Skin epidermis (tissue), 12 donors: ENCODE data around the gene CSNK1G1.
A peak's percentile ranks its signal among the peaks of the same experiment; 100 is the strongest.
"Not testable (repeated sequence)": the region's sequence is repeated elsewhere in the genome, so short reads cannot be mapped to it uniquely, and the experiment has no call there.

Experiments used
- H3K27ac ChIP-seq, 21 experiments: fragments of 200-600 bp; sonication (generic) in 11 of 21; one replicate each; pipeline ENCODE4 v1.5.0; 2020; ENCODE audit warnings: mild to moderate bottlenecking in 3 of 21, inconsistent platforms in 2 of 21, moderate library complexity in 2 of 21
- H3K4me3 ChIP-seq, 7 experiments: fragments of 200-600 bp; sonication (generic) in 2 of 7; one replicate each; pipeline ENCODE4 v1.5.0; 2020; ENCODE audit warnings: inconsistent platforms in 2 of 7, mild to moderate bottlenecking in 2 of 7, moderate library complexity in 1 of 7

Gene CSNK1G1

GRCh38 chr15:64310036-64310435, 45.9 kb downstream of the CSNK1G1 start:
- Histone ChIP-seq H3K4me3 (no peak overlapping the region), H3K27ac (no peak overlapping the region)

DNA sequence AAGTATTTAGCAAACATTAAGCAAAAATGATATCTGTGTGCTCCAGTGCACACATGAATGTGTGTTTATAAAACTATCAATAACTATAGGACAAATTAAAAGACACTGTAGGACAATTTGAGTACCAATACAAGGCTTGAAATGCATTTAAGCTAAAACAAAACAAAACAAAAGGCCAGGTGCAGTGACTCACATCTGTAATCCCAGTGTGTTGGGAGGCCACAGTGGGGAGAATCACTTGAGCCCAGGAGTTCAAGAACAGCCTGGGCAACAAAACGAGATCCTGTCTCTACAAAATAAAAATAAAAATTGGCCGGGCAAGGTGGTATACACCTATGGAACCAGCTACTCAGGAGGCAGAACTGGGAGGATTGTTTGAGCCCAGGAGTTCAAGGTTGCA, 50.7 kb downstream of the CSNK1G1 start:
- Histone ChIP-seq H3K27ac (no peak overlapping the region), H3K4me3 (no peak overlapping the region)

DNA sequence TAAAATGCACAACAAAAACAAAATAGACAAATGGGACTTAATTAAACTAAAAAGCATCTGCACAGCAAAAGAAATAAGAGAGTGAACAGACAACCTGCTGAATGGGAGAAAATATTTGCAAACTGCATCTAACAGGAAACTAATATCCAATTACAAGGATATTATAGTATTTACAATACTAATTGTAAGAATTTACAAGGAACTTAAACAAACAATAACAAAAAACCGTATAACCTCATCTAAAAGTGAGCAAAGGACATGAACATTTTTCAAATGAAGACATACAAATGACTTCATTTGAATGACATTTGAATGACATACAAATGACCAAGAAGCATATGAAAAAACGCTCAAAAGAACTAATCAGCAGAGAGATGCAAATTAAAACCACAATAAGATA, 66.4 kb downstream of the CSNK1G1 start:
- no peak overlapping the region for H3K27ac ChIP-seq

GRCh38 chr15:64288999-64289398, 67.0 kb downstream of the CSNK1G1 start:
- Histone ChIP-seq H3K4me3 (no peak overlapping the region), H3K27ac (no peak overlapping the region)

More for the DNA sequence above, 66.4 kb downstream of the CSNK1G1 start:
- H3K4me3 ChIP-seq, result no peak overlapping the region

DNA sequence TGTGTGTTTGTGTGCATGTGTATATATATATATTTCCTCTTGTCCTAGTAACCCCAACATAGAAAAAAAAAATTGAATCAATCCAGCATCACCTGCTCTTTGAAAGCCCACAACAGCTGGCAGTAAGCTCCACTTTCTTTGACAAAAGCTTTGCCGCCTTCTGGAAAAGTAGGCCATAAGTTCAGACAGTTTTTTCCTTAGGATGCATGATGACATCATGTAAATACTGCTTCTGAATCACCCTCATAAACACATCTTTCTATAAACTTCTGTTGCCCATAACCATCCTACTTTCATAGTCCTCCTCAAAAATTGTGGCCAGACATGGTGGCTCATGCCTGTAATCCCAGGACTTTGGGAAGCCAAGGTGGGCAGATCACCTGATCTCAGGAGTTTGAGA, 67.4 kb downstream of the CSNK1G1 start:
- H3K27ac ChIP-seq, result no peak overlapping the region
- no peak overlapping the region for H3K4me3 ChIP-seq

DNA sequence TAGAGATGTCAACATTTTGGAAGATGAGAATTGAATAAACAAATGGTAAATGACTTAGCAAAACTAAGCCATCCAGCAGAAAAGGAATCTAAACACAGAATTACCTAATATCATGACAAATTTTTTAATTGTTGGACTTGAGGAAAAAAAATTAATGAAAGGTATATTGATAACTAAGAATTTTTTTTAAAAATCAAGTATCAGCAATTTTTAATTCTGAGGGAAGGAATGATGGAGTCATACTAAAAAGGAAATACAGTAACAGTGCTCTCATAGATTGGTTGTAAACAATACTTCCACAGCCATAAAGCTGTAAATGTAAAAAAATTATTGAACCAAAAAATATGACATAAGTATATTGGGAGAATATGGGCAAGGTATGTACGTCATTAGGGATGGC, 68.0 kb downstream of the CSNK1G1 start:
- no peak overlapping the region for H3K4me3 ChIP-seq
- no peak overlapping the region for H3K27ac ChIP-seq

GRCh38 chr15:64286473-64286872, 69.5 kb downstream of the CSNK1G1 start:
- Histone ChIP-seq H3K27ac (no peak overlapping the region), H3K4me3 (no peak overlapping the region)

DNA sequence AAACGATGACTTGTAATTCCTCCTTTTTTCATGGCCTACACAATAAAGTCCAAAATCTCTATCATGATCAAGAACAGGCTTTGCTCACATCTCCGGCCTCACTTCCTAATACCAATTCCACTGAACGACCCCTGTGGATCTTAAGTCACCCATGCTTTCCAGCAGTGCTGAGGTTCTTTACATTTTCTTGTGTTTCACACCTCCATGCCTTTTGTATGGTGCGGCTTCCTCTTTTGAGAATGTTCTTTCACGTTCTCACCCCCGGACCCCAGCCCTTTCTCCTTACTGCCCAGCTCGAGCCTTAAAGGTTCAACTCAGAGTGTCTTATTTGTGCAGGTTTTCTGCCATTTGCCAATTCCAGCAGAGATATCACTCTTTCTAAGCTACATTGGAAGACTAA, 70.1 kb downstream of the CSNK1G1 start:
- H3K27ac ChIP-seq, result no peak overlapping the region
- H3K4me3 ChIP-seq, result no peak overlapping the region

- Histone ChIP-seq H3K27ac (no peak overlapping the region), H3K4me3 (no peak overlapping the region)
Observed at GRCh38 chr15:64285150-64285549, 70.8 kb downstream of the CSNK1G1 start.

GRCh38 chr15:64284042-64284441, 71.9 kb downstream of the CSNK1G1 start:
- no peak overlapping the region for H3K27ac ChIP-seq
- H3K4me3 ChIP-seq, result no peak overlapping the region

DNA sequence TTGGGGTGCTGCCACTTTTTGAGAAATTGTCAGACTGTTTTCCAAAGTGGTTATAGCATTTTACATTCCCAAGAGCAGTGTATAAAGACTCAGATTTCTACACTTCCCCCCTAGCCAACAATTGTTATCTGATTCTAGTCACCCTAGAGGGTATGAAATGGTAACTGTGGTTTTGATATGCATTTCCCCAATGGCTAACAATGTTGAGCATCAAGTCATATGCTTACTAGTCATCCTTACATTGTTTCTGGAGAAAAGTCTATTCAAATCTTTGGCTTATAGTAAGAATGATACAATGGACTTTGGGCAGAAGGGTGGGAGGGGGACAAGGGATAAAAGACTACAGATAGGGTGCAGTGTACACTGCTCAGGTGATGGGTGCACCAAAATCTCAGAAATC, 73.3 kb downstream of the CSNK1G1 start:
- Histone ChIP-seq H3K27ac (no peak overlapping the region), H3K4me3 (no peak overlapping the region)

GRCh38 chr15:64279131-64279530, 76.8 kb downstream of the CSNK1G1 start:
- H3K27ac ChIP-seq, result no peak overlapping the region
- H3K4me3 ChIP-seq, result no peak overlapping the region

DNA sequence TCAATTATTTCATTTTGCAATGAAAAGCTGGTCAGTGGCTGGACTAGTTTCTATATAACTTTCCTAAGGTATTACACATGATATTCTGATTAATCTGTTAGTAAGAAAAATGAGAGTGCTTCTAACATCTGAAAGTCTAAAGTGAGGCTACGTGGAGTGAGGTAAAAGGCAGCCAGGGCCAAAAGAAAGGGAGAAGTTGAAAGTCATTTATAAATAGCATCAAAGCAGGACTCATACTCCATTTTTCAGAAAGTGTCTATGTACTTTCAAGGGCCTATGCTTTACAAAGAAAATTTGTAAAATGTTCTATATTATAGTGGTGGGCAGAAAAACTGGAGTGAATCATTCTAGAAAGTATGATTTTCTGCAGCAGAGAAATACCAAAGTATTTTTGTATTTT, 80.0 kb downstream of the CSNK1G1 start:
- Histone ChIP-seq H3K27ac (no peak overlapping the region), H3K4me3 (no peak overlapping the region)

DNA sequence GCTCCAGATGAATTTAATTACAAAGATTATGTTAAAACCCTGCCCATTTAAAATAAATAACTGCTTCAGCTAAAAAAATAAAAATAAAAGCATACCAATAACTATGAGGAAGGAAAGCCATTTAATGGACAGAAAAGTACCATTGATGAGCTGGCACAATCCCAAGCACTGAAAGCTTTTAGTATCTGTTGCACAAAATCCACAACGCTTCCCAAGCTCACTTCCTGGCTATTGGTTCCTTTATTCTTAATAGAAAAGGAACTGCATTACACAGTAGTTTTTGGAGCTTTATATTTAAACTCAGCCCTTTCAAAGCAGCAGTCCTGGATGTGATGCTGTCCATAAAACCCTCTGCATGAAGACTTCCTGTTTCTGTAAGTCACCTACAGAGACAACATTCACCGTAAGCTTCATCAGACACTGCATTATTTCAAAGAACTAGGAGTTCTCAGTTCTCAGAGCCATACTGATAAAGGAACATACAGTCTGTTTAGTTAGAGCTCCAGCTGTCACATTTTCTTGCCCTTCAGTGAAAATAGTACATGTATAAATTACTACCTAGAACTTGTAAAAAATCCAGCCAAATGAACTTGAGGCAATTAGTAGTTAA, 81.5 kb downstream of the CSNK1G1 start:
- Histone ChIP-seq H3K27ac (peak overlapping the region in 1 of 21 experiments; percentile 20), H3K4me3 (no peak overlapping the region)

- Histone ChIP-seq H3K4me3 (no peak overlapping the region), H3K27ac (no peak overlapping the region)
Observed at GRCh38 chr15:64267331-64267973, 88.5 kb downstream of the CSNK1G1 start.

DNA sequence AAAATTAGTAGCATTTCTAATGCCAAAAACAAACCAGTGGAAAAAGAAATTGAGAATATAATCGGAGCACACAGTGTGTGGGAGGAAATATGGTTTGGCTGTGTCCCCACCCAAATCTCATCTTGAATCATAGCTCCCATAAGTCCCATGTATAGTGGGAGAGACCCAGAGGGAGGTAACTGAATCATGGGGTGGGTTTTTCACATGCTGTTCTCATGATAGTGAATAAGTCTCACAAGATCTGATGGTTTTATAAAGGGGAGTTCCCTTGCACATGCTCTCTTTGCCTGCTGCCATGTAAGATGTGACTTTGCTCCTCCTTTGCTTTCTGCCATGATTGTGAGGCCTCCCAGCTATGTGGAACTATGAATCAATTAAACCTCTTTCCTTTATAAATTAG, 90.8 kb downstream of the CSNK1G1 start:
- H3K27ac ChIP-seq, result not testable (repeated sequence)

GRCh38 chr15:64264502-64264901, 91.5 kb downstream of the CSNK1G1 start:
- no peak overlapping the region for H3K4me3 ChIP-seq
- peak overlapping the region in 1 of 21 experiments; percentile 1 for H3K27ac ChIP-seq

More for the DNA sequence above, 90.8 kb downstream of the CSNK1G1 start:
- H3K4me3 ChIP-seq, result not testable (repeated sequence)

DNA sequence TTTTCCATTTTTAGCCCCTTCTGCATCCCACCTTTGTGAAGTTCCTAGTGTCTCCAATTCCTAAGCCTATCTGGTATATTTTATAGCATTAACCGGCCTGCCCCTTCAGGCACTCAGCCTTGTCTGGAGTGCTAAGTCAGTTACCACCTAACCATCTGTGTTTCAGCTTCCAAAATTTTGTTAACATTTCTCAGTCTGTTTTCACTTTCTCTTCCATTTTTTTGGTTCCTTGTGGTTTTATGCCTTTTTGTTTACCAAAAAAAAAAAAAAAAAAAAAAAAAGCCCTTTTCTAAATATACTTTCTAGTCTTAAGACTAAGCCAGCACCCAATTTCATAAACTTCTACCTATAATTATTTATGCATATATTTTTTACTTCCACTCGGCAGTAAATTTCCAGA, 92.4 kb downstream of the CSNK1G1 start:
- Histone ChIP-seq H3K4me3 (no peak overlapping the region), H3K27ac (peak overlapping the region in 1 of 21 experiments; percentile 13)

GRCh38 chr15:64256051-64256450, 99.9 kb downstream of the CSNK1G1 start:
- no peak overlapping the region for H3K27ac ChIP-seq
- H3K4me3 ChIP-seq, result no peak overlapping the region

- Histone ChIP-seq H3K27ac (no peak overlapping the region), H3K4me3 (no peak overlapping the region)
Observed at GRCh38 chr15:64251658-64252057, 104.3 kb downstream of the CSNK1G1 start.

DNA sequence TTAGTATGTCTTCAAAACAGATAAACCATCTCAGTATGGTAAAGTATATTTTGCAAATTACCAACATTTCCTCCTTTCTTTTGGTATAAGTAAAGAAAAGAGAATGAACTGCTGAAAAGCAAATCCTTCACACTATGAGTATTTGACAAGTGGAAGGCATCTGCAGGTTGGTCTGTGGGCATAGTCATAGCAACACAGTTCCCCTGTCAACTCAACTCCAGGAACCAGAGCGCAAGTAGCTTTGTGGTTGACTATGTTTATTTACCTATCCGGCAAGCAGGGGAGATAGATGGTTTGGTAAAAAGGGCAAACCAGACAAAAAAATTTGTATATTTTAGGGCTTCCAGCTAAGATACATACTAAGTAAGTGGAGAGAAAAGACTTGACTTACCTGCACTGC, 104.9 kb downstream of the CSNK1G1 start:
- H3K4me3 ChIP-seq, result no peak overlapping the region
- H3K27ac ChIP-seq, result no peak overlapping the region
